Endothelial cell of umbilical vein (primary cell): ENCODE results near the gene PIK3R6. TPM values are rescaled to one million over a fixed set of nuclear protein-coding genes. Genes with fewer than 3 reads are reported as not detected.

Experiments used
- BruUV-seq: library from RNA; stranded (reverse); fragments of 400-500 nt; replicated peaks from 2 replicates; lab custom pipeline; 2021; lab: Mats Ljungman, UMichigan
- CTCF ChIA-PET: fragments of 300-600, 350-600 bp; sonication (Branson Sonifier 250); formaldehyde crosslinking; loops from one replicate; lab custom pipeline; 2021; ENCODE audit warnings: antibody characterized with exemption, inconsistent platforms; lab: Charles Lee
- POLR2A ChIA-PET: fragments of 300-600, 350-600 bp; sonication (Branson Sonifier 250); formaldehyde crosslinking; loops from one replicate; lab custom pipeline; 2021; ENCODE audit warnings: antibody characterized with exemption, inconsistent platforms; lab: Charles Lee
- DNase-seq: peaks from one replicate; pipeline ENCODE4 v3.0.0-alpha.2; 2011; ENCODE audit warnings: low read depth, low spot score
- FAIRE-seq: peaks from 2 replicates; lab custom pipeline; 2011; peaks lifted over from hg19 to GRCh38; lab: Jason Lieb, UNC
- H2AFZ ChIP-seq: 2 replicates; pipeline ENCODE4 v1.6.0; 2012; ENCODE audit warnings: low read depth, low read length, control low read depth, inconsistent platforms
- H3K27ac ChIP-seq: 2 replicates; pipeline ENCODE4 v1.5.1; 2011; ENCODE audit warnings: low read depth, mild to moderate bottlenecking, control low read depth, low read length, moderate library complexity; ENCODE audit not compliant: insufficient read depth
- H3K27me3 ChIP-seq, 2 experiments: 2 replicates each; pipeline versions ENCODE4 v1.6.0 to v1.6.1; 2011; ENCODE audit warnings: low read length in 2 of 2, mixed read lengths in 1 of 2; ENCODE audit not compliant: control insufficient read depth in 2 of 2, insufficient read depth in 2 of 2
- H3K36me3 ChIP-seq, 2 experiments: 2 replicates in 1 of 2; 3 replicates in 1 of 2; pipeline ENCODE4 v1.5.1; 2011; ENCODE audit warnings: low read length in 2 of 2, mild to moderate bottlenecking in 1 of 2, moderate library complexity in 1 of 2; ENCODE audit not compliant: control insufficient read depth in 2 of 2, insufficient read depth in 2 of 2; ENCODE audit errors: extremely low read depth in 1 of 2
- H3K4me1 ChIP-seq: 3 replicates; pipeline ENCODE4 v1.5.1; 2011; ENCODE audit warnings: mild to moderate bottlenecking, low read length; ENCODE audit not compliant: control insufficient read depth, insufficient read depth; ENCODE audit errors: extremely low read depth
- H3K4me2 ChIP-seq: 2 replicates; pipeline ENCODE4 v1.6.1; 2011; ENCODE audit warnings: low read length, control low read depth, mixed read lengths; ENCODE audit not compliant: insufficient read depth
- H3K4me3 ChIP-seq, 3 experiments: fragments of 200-600 bp in 1 of 3; sonication (generic), shearing (Covaris generic) in 1 of 3; replicated peaks in 1 of 3; 2 replicates each; pipeline ENCODE4 v1.5.1; 2011 to 2016; ENCODE audit warnings: control low read depth in 3 of 3, low read length in 3 of 3, mild to moderate bottlenecking in 2 of 3, inconsistent platforms in 1 of 3, low read depth in 1 of 3, moderate library complexity in 1 of 3; ENCODE audit not compliant: insufficient read depth in 1 of 3
- H3K79me2 ChIP-seq: 2 replicates; pipeline ENCODE4 v1.6.0; 2012; ENCODE audit warnings: low read length, inconsistent platforms; ENCODE audit not compliant: control insufficient read depth, insufficient read depth
- H3K9ac ChIP-seq: replicated peaks from 2 replicates; pipeline ENCODE3; 2011; ENCODE audit warnings: low read length, control low read depth; ENCODE audit not compliant: insufficient read depth; ENCODE audit errors: extremely low read depth
- H3K9me1 ChIP-seq: replicated peaks from 3 replicates; pipeline ENCODE4 v1.6.0; 2011; ENCODE audit warnings: mild to moderate bottlenecking, low read length; ENCODE audit not compliant: control insufficient read depth, insufficient read depth; ENCODE audit errors: extremely low read depth
- H3K9me3 ChIP-seq: replicated peaks from 2 replicates; pipeline ENCODE4 v1.5.1; 2012; ENCODE audit warnings: low read length, inconsistent platforms; ENCODE audit not compliant: control insufficient read depth, insufficient read depth
- H4K20me1 ChIP-seq: replicated peaks from 2 replicates; pipeline ENCODE3; 2011; ENCODE audit warnings: mild to moderate bottlenecking, low read length; ENCODE audit not compliant: control insufficient read depth, insufficient read depth; ENCODE audit errors: extremely low read depth
- EZH2 ChIP-seq: IDR thresholded peaks from 2 replicates; pipeline ENCODE4 v1.6.1; 2012; ENCODE audit warnings: borderline replicate concordance, low read depth, mild to moderate bottlenecking, moderate library complexity, low read length, inconsistent platforms; ENCODE audit not compliant: severe bottlenecking
- FOS ChIP-seq: IDR thresholded peaks from 2 replicates; pipeline ENCODE4 v1.6.1; 2011; ENCODE audit warnings: mild to moderate bottlenecking, low read length, moderate library complexity, borderline replicate concordance; ENCODE audit not compliant: insufficient read depth
- GATA2 ChIP-seq: IDR thresholded peaks from 2 replicates; pipeline ENCODE4 v1.7.0; 2011; ENCODE audit warnings: low read depth, mild to moderate bottlenecking, moderate library complexity, mixed read lengths, low read length; ENCODE audit not compliant: insufficient read length, insufficient read depth
- JUN ChIP-seq: IDR thresholded peaks from 2 replicates; pipeline ENCODE4 v1.6.1; 2011; ENCODE audit warnings: borderline replicate concordance, low read depth; ENCODE audit not compliant: insufficient read length, insufficient read depth
- MAX ChIP-seq: IDR thresholded peaks from 2 replicates; pipeline ENCODE4 v1.6.1; 2011; ENCODE audit not compliant: insufficient read depth, insufficient read length
- MYC ChIP-seq: IDR thresholded peaks from one replicate; pipeline ENCODE4 v1.6.1; 2011; ENCODE audit warnings: mild to moderate bottlenecking, low read depth, low read length
- POLR2A ChIP-seq: IDR thresholded peaks from 2 replicates; pipeline ENCODE4 v1.6.1; 2012; ENCODE audit warnings: low read depth, mild to moderate bottlenecking, control low read depth, low read length
- POLR2AphosphoS5 ChIP-seq: IDR thresholded peaks from 2 replicates; pipeline ENCODE4 v1.6.1; 2012; ENCODE audit warnings: low read depth, mild to moderate bottlenecking, control low read depth, low read length, moderate library complexity; ENCODE audit not compliant: insufficient read depth
- dilution Hi-C: fragments of 300-500 bp; cut with MboI; formaldehyde crosslinking; loops from one replicate; pipeline ENCODE4 v1.15.0; 2019; ENCODE audit warnings: low sequenced_read_pairs; ENCODE audit not compliant: extremely low pct_ligation_motif_present
- intact Hi-C: fragments of 100-400 bp; cut with micrococcal nuclease; formaldehyde crosslinking; loops from one replicate; pipeline ENCODE4 v1.10.0; 2022
- polyA plus RNA-seq, 4 experiments: library from polyadenylated mRNA; depleted of rRNA in 3 of 4; stranded (reverse) in 3 of 4; unstranded in 1 of 4; fragments of >200 nt; gene quantifications; 2 replicates each; pipeline versions ENCODE4 v1.2.1 to v1.2.3, GENCODE V29; 2011 to 2012; ENCODE audit warnings: missing spikeins in 1 of 4
- total RNA-seq: library from RNA; stranded (reverse); gene quantifications from 2 replicates; pipeline ENCODE4 v1.2.3, GENCODE V29; 2021
- TF ChIP-seq, protein P1 (sequence below), 2 donors: IDR thresholded peaks; 1 replicate in 1 of 2; 2 replicates in 1 of 2; pipeline ENCODE4 v1.5.1; 2011; ENCODE audit warnings: low read length in 2 of 2, mild to moderate bottlenecking in 2 of 2, moderate library complexity in 2 of 2, control low read depth in 1 of 2, inconsistent platforms in 1 of 2, low read depth in 1 of 2; ENCODE audit not compliant: insufficient read depth in 1 of 2; ENCODE audit errors: extremely low read depth in 1 of 2

PIK3R6 gene
- total and polyA plus RNA-seq, 2 donors (not counting 3 experiments of a cell fraction or from before 2014, with no cell fraction given), result not detected

DNA sequence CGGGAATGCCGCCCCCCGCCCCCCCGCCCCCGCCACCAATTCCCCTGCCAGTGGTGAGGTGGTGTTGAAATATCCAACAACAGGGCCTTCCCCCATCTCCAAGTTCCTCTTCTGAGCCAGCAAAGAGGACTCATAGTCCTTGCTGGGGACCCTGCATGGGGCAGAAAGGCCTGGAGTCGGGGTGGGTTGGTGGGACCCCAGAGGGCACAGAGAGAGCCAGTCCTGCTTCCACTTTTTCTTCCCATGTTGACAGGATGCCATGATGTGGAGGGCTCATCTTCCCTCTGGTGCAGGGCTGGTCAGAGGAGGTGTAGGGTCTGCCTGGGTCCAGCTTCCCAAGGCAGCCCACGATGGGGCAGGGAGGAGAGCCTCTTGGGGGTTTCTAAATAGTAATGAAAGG lies 49.0 kb upstream of the PIK3R6 start:
- Histone ChIP-seq H3K27me3 (no peaks in the 10 kb centered on the region), H3K36me3 (no peaks in the 10 kb centered on the region), H3K79me2 (no peaks in the 10 kb centered on the region), H3K4me3 (no peak overlapping the region), H2AFZ (no peak overlapping the region), H4K20me1 (no peaks in the 10 kb centered on the region), H3K4me2 (no peak overlapping the region), H3K9ac (no peak overlapping the region), H3K27ac (no peak overlapping the region), H3K9me1 (no peaks in the 10 kb centered on the region), H3K4me1 (no peaks in the 10 kb centered on the region), H3K9me3 (no peaks in the 10 kb centered on the region)
- dilution Hi-C loops (no loop called here), intact Hi-C loops (no loop called here)
- BruUV-seq, result no TSS peak
- POLR2A ChIA-PET, result no interaction called here
- FAIRE-seq (no peak), DNase-seq (no peak)
- TF ChIP-seq JUN (no peak), FOS (no peak), EZH2 (no peak), POLR2A (no peak), MAX (no peak), MYC (no peak), GATA2 (no peak), POLR2AphosphoS5 (no peak)
- TF ChIP-seq, protein P1, sequence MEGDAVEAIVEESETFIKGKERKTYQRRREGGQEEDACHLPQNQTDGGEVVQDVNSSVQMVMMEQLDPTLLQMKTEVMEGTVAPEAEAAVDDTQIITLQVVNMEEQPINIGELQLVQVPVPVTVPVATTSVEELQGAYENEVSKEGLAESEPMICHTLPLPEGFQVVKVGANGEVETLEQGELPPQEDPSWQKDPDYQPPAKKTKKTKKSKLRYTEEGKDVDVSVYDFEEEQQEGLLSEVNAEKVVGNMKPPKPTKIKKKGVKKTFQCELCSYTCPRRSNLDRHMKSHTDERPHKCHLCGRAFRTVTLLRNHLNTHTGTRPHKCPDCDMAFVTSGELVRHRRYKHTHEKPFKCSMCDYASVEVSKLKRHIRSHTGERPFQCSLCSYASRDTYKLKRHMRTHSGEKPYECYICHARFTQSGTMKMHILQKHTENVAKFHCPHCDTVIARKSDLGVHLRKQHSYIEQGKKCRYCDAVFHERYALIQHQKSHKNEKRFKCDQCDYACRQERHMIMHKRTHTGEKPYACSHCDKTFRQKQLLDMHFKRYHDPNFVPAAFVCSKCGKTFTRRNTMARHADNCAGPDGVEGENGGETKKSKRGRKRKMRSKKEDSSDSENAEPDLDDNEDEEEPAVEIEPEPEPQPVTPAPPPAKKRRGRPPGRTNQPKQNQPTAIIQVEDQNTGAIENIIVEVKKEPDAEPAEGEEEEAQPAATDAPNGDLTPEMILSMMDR (IDR thresholded peaks at IDR 0.05; ENCODE audit: extremely low read depth in 1 of 2, insufficient read depth in 1 of 2, low read depth in 1 of 2, low read length in 2 of 2), result no peak
- CTCF ChIA-PET, result no interaction called here
